Measurements from ENCODE around the gene HELZ2. TPM values are rescaled to one million over a fixed set of nuclear protein-coding genes. Genes with fewer than 3 reads are reported as not detected.

The HELZ2 gene
- total and polyA plus RNA-seq, 2 donors (not counting 1 experiment from before 2014, with no cell fraction given) = 3.3 to 47.6 TPM

DNA sequence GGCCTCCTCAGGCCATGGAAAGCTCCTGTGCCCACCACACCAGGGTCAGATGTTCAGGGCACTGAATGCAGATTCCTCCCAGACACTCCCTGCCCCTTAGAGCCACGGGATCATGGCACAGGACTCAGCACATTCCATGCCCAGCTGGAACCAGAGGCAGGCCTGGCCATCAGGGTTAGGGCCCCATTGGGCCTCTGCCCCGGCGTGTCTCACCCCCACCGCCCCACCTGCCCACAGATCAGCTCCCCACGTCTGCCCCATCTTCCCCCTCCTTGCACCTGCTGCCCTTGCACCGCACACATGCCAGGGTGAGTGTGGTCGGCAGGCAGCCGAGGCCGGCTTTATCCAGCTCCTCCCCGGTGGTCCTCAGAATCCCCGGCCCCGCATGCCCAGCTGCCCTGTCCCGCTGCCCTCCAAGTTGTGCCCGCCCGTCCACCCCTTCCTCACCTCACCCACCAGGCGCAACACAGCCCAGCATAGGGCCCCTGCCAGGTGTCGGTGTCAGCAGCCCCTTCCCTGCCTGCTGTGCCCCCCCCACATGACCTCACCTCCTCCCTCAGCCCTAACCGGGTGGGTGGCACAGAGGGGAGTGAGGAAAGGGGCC is 24.3 kb downstream of the HELZ2 start:
- no peaks in the 10 kb centered on the region for H3K79me2 ChIP-seq (ENCODE audit: control insufficient read depth, insufficient read depth, low read length)

DNA sequence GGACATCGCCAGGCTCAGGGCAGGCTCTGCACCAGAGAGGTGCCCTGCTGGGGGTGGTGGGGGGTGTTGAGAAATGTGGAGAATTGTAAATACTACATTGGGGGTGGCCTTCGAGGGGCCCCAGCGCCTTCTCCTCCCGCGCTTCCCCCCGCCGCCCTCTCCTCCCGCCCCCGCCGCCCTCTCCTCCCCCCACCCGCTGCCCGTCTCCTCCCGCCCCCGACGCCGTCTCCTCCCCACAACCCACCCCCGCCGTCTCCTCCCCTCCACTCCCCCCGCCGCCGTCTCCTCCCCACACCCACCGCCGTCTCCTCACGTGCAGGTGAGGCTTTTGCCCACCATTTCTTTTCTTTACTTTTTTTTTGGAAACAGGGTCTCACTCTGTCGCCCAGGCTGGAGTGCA is 25.0 kb downstream of the HELZ2 start:
- TF ChIP-seq, protein P1, sequence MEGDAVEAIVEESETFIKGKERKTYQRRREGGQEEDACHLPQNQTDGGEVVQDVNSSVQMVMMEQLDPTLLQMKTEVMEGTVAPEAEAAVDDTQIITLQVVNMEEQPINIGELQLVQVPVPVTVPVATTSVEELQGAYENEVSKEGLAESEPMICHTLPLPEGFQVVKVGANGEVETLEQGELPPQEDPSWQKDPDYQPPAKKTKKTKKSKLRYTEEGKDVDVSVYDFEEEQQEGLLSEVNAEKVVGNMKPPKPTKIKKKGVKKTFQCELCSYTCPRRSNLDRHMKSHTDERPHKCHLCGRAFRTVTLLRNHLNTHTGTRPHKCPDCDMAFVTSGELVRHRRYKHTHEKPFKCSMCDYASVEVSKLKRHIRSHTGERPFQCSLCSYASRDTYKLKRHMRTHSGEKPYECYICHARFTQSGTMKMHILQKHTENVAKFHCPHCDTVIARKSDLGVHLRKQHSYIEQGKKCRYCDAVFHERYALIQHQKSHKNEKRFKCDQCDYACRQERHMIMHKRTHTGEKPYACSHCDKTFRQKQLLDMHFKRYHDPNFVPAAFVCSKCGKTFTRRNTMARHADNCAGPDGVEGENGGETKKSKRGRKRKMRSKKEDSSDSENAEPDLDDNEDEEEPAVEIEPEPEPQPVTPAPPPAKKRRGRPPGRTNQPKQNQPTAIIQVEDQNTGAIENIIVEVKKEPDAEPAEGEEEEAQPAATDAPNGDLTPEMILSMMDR (conservative IDR thresholded peaks at IDR 0.05 in 1 of 2, IDR thresholded peaks at IDR 0.05 in 1 of 2; ENCODE audit: low read depth in 1 of 2, low read length in 2 of 2) = no peak
- TF ChIP-seq EZH2 (IDR thresholded peaks at IDR 0.05; ENCODE audit: low read length, missing control alignments) = no peak

More for the DNA sequence above, 24.3 kb downstream of the HELZ2 start:
- Histone ChIP-seq H2AFZ (ENCODE audit: low read length) (no peak overlapping the region), H3K9me3 (ENCODE audit: control insufficient read depth, insufficient read depth, low read depth, low read length) (no peaks in the 10 kb centered on the region), H3K36me3 (ENCODE audit: control insufficient read depth, insufficient read depth, low read length) (no peaks in the 10 kb centered on the region), H3K9ac (ENCODE audit: insufficient read depth, low read length) (no peak overlapping the region), H3K27me3 (ENCODE audit: control insufficient read depth, insufficient read depth, low read length) (peaks cover 11% of the 10 kb centered on the region), H3K27ac (ENCODE audit: insufficient read depth, low read length) (no peak overlapping the region), H3K4me2 (ENCODE audit: extremely low read depth, insufficient read depth, low read length) (no peak overlapping the region), H3K4me3 (replicated peaks in 1 of 4; ENCODE audit: control extremely low read depth in 1 of 4, insufficient read depth in 1 of 4, low read depth in 3 of 4, low read length in 4 of 4) (no peak overlapping the region), H4K20me1 (ENCODE audit: control insufficient read depth, extremely low read depth, insufficient read depth, low read length) (no peaks in the 10 kb centered on the region), H3K4me1 (ENCODE audit: control insufficient read depth, extremely low read depth, insufficient read depth, low read length) (no peaks in the 10 kb centered on the region)
- no peak for DNase-seq (ENCODE audit: low read depth in 2 of 2)
- TF ChIP-seq EZH2 (IDR thresholded peaks at IDR 0.05; ENCODE audit: low read length, missing control alignments) = no peak
- TF ChIP-seq, protein P1 (conservative IDR thresholded peaks at IDR 0.05 in 1 of 2, IDR thresholded peaks at IDR 0.05 in 1 of 2; ENCODE audit: low read depth in 1 of 2, low read length in 2 of 2) = no peak

DNA sequence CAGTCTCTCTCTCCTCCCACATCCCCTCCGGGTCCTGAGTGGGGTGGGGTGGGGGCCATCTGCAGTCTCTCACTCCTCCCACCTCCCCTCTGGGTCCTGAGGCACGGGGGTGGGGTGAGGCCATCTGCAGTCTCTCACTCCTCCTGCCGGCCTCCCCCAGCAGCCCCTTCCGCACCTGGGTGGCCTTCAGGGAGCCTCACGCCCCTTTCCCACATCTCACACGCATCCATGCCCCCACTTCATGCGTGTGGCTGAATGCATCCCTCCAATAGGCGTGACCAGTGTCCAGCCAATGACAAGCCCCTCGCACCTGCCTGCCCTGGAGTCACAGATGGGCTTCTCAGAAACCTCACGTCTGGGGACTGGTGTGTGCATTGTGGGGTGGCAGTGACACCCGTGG is 25.5 kb downstream of the HELZ2 start:
- H3K79me2 ChIP-seq (ENCODE audit: control insufficient read depth, insufficient read depth, low read length) = no peaks in the 10 kb centered on the region
- no peaks in the 10 kb centered on the region for H4K20me1 ChIP-seq (ENCODE audit: control insufficient read depth, extremely low read depth, insufficient read depth, low read length)
- H2AFZ ChIP-seq (ENCODE audit: low read length) = no peak overlapping the region
- no peaks in the 10 kb centered on the region for H3K4me1 ChIP-seq (ENCODE audit: control insufficient read depth, extremely low read depth, insufficient read depth, low read length)
- H3K36me3 ChIP-seq (ENCODE audit: control insufficient read depth, insufficient read depth, low read length) = no peaks in the 10 kb centered on the region
- no peak for DNase-seq (ENCODE audit: low read depth in 2 of 2)
- no peak overlapping the region for H3K4me2 ChIP-seq (ENCODE audit: extremely low read depth, insufficient read depth, low read length)
- H3K27me3 ChIP-seq (ENCODE audit: control insufficient read depth, insufficient read depth, low read length) = peaks cover 11% of the 10 kb centered on the region
- H3K4me3 ChIP-seq (replicated peaks in 1 of 4; ENCODE audit: control extremely low read depth in 1 of 4, insufficient read depth in 1 of 4, low read depth in 3 of 4, low read length in 4 of 4) = no peak overlapping the region
- no peak for TF ChIP-seq EZH2 (IDR thresholded peaks at IDR 0.05; ENCODE audit: low read length, missing control alignments)
- H3K9ac ChIP-seq (ENCODE audit: insufficient read depth, low read length) = no peak overlapping the region
- no peaks in the 10 kb centered on the region for H3K9me3 ChIP-seq (ENCODE audit: control insufficient read depth, insufficient read depth, low read depth, low read length)
- no peak overlapping the region for H3K27ac ChIP-seq (ENCODE audit: insufficient read depth, low read length)

More for the DNA sequence above, 25.0 kb downstream of the HELZ2 start:
- no peak overlapping the region for H3K4me3 ChIP-seq (replicated peaks in 1 of 4; ENCODE audit: control extremely low read depth in 1 of 4, insufficient read depth in 1 of 4, low read depth in 3 of 4, low read length in 4 of 4)
- no peaks in the 10 kb centered on the region for H3K4me1 ChIP-seq (ENCODE audit: control insufficient read depth, extremely low read depth, insufficient read depth, low read length)
- no peak overlapping the region for H2AFZ ChIP-seq (ENCODE audit: low read length)
- no peaks in the 10 kb centered on the region for H3K79me2 ChIP-seq (ENCODE audit: control insufficient read depth, insufficient read depth, low read length)
- H3K36me3 ChIP-seq (ENCODE audit: control insufficient read depth, insufficient read depth, low read length) = no peaks in the 10 kb centered on the region
- H3K9ac ChIP-seq (ENCODE audit: insufficient read depth, low read length) = no peak overlapping the region
- no peak overlapping the region for H3K27ac ChIP-seq (ENCODE audit: insufficient read depth, low read length)
- H3K27me3 ChIP-seq (ENCODE audit: control insufficient read depth, insufficient read depth, low read length) = peaks cover 11% of the 10 kb centered on the region
- DNase-seq (ENCODE audit: low read depth in 2 of 2) = no peak
- H4K20me1 ChIP-seq (ENCODE audit: control insufficient read depth, extremely low read depth, insufficient read depth, low read length) = no peaks in the 10 kb centered on the region
- no peak overlapping the region for H3K4me2 ChIP-seq (ENCODE audit: extremely low read depth, insufficient read depth, low read length)
- H3K9me3 ChIP-seq (ENCODE audit: control insufficient read depth, insufficient read depth, low read depth, low read length) = no peaks in the 10 kb centered on the region

Data from fibroblast of lung (primary cell).